Activated CD4-positive, alpha-beta T cell treated with anti-CD3 and anti-CD28 coated beads for 1 hour (primary cell): ENCODE results near the gene UTP14C.
"Not testable (repeated sequence)": the region's sequence is repeated elsewhere in the genome, so short reads cannot be mapped to it uniquely, and the experiment has no call there.

Experiments used
- DNase-seq: peaks from one replicate; pipeline ENCODE4 v3.0.0-alpha.2; 2020

UTP14C gene

GRCh38 chr13:52051400-52051799, 26.9 kb downstream of the UTP14C start:
- no peak for DNase-seq

GRCh38 chr13:52053460-52053859, 29.0 kb downstream of the UTP14C start:
- no peak for DNase-seq

GRCh38 chr13:52061064-52061463, 36.6 kb downstream of the UTP14C start:
- not testable (repeated sequence) for DNase-seq

GRCh38 chr13:52061587-52061986, 37.1 kb downstream of the UTP14C start:
- DNase-seq: no peak

GRCh38 chr13:52067237-52067636, 42.7 kb downstream of the UTP14C start:
- DNase-seq: no peak

- no peak for DNase-seq
Observed at GRCh38 chr13:52070929-52071523, 46.5 kb downstream of the UTP14C start.
